Natural killer cell (primary cell): ENCODE measurements around the gene SH3D19. TPM values are rescaled to one million over a fixed set of nuclear protein-coding genes. Genes with fewer than 3 reads are reported as not detected.

ENCODE experiments used
- ATAC-seq, 3 donors: fragments of 150-1000 bp in 2 of 3; fragments of 200-7000 bp in 1 of 3; cut with Tn5 transposase; 1 replicate in 1 of 3; 2 replicates in 2 of 3; pipeline ENCODE4 v1.10.0; 2021; ENCODE audit warnings: mild to moderate bottlenecking in 2 of 3, moderate library complexity in 2 of 3
- DNase-seq, 2 donors: peaks; one replicate each; pipeline versions ENCODE4 v3.0.0 to v3.0.0-alpha.2; 2013 to 2021; ENCODE audit warnings: mixed read lengths in 1 of 2
- H3K27ac ChIP-seq: one replicate; pipeline ENCODE4 v1.5.1; 2013; ENCODE audit warnings: mild to moderate bottlenecking, low read length
- H3K27me3 ChIP-seq: one replicate; pipeline ENCODE4 v1.6.1; 2013; ENCODE audit warnings: low read length; ENCODE audit not compliant: control insufficient read depth, insufficient read depth
- H3K36me3 ChIP-seq: one replicate; pipeline ENCODE4 v1.6.1; 2013; ENCODE audit warnings: low read length; ENCODE audit not compliant: control insufficient read depth, insufficient read depth
- H3K4me1 ChIP-seq: one replicate; pipeline ENCODE4 v1.6.1; 2013; ENCODE audit warnings: low read length; ENCODE audit not compliant: control insufficient read depth, insufficient read depth
- H3K4me3 ChIP-seq: one replicate; pipeline ENCODE4 v1.5.1; 2013; ENCODE audit warnings: low read length
- H3K9me3 ChIP-seq: one replicate; pipeline ENCODE4 v1.6.1; 2013; ENCODE audit warnings: low read length; ENCODE audit not compliant: control insufficient read depth, insufficient read depth
- H3K27ac Mint-ChIP-seq, 2 donors: one replicate each; pipeline ENCODE4 v1.8.0; 2022; ENCODE audit warnings: mild to moderate bottlenecking in 2 of 2, mixed read lengths in 2 of 2, moderate library complexity in 1 of 2
- H3K27me3 Mint-ChIP-seq, 2 donors: one replicate each; pipeline ENCODE4 v1.8.0; 2022; ENCODE audit warnings: low read depth in 2 of 2, mixed read lengths in 2 of 2
- H3K36me3 Mint-ChIP-seq: one replicate; pipeline ENCODE4 v1.8.0; 2022; ENCODE audit warnings: mixed read lengths
- H3K4me1 Mint-ChIP-seq, 2 donors: one replicate each; pipeline ENCODE4 v1.8.0; 2022; ENCODE audit warnings: mixed read lengths in 2 of 2
- H3K4me3 Mint-ChIP-seq: one replicate; pipeline ENCODE4 v1.8.0; 2022; ENCODE audit warnings: mild to moderate bottlenecking, moderate library complexity, mixed read lengths
- H3K9me3 Mint-ChIP-seq, 2 donors: one replicate each; pipeline ENCODE4 v1.8.0; 2022; ENCODE audit warnings: mixed read lengths in 2 of 2
- CTCF ChIP-seq: fragments of 200-600 bp; IDR thresholded peaks from one replicate; pipeline ENCODE4 v1.8.0; 2022; ENCODE audit warnings: antibody characterized with exemption
- WGBS: methylation state at CpG from one replicate; pipeline ENCODE4 v1.1.7; 2013; ENCODE audit warnings: missing lambda C conversion rate; ENCODE audit not compliant: insufficient coverage; 5-methylcytosine and 5-hydroxymethylcytosine counted together
- intact Hi-C: fragments of 100-400 bp; cut with micrococcal nuclease; formaldehyde crosslinking; loops from one replicate; pipeline ENCODE4 v1.14.2; 2022
- total RNA-seq, 4 donors: library from RNA; stranded (reverse); fragments of 120-200 nt in 1 of 4; gene quantifications; one replicate each; pipeline versions ENCODE4 v1.2.3 to v1.2.4, GENCODE V29; 2013 to 2022

SH3D19 gene
- total RNA-seq, 3 donors from 2014 or later (not counting 1 experiment from before 2014, with no cell fraction given) = 0.13 TPM; not detected in 2

- H3K9me3 ChIP-seq = no peaks in the 10 kb centered on the region
- no peaks in the 10 kb centered on the region for H3K27me3 ChIP-seq
- Mint-ChIP-seq H3K27me3 (no peaks in the 10 kb centered on the region), H3K4me3 (no peak overlapping the region), H3K36me3 (no peaks in the 10 kb centered on the region), H3K9me3 (no peaks in the 10 kb centered on the region), H3K4me1 (no peaks in the 10 kb centered on the region), H3K27ac (no peak overlapping the region)
- no peaks in the 10 kb centered on the region for H3K4me1 ChIP-seq
- H3K4me3 ChIP-seq = no peak overlapping the region
- ATAC-seq (no peak), DNase-seq (no peak)
- no peaks in the 10 kb centered on the region for H3K36me3 ChIP-seq
- 33% methylated on average over 2 of the region's 2 CpGs for WGBS
- H3K27ac ChIP-seq = no peak overlapping the region
- intact Hi-C loops = no loop called here
- TF ChIP-seq CTCF = no peak
These were observed 73.7 kb downstream of the SH3D19 start for GRCh38 chr4:151251603-151252304.

GRCh38 chr4:151250706-151251105 lies 74.7 kb downstream of the SH3D19 start:
- Mint-ChIP-seq H3K4me1 (no peaks in the 10 kb centered on the region), H3K4me3 (no peak overlapping the region), H3K9me3 (no peaks in the 10 kb centered on the region), H3K36me3 (no peaks in the 10 kb centered on the region), H3K27me3 (no peaks in the 10 kb centered on the region), H3K27ac (no peak overlapping the region)
- ATAC-seq (no peak), DNase-seq (no peak)
- no peak overlapping the region for H3K4me3 ChIP-seq
- 92% methylated on average over 5 of the region's 5 CpGs for WGBS
- intact Hi-C loops = no loop called here
- H3K9me3 ChIP-seq = no peaks in the 10 kb centered on the region
- no peaks in the 10 kb centered on the region for H3K36me3 ChIP-seq
- no peaks in the 10 kb centered on the region for H3K4me1 ChIP-seq
- no peak for TF ChIP-seq CTCF
- no peak overlapping the region for H3K27ac ChIP-seq
- H3K27me3 ChIP-seq = no peaks in the 10 kb centered on the region

GRCh38 chr4:151248519-151248918 lies 76.9 kb downstream of the SH3D19 start:
- no peak overlapping the region for H3K27ac Mint-ChIP-seq
- Histone ChIP-seq H3K27ac (no peak overlapping the region), H3K4me3 (no peak overlapping the region), H3K4me1 (no peaks in the 10 kb centered on the region), H3K9me3 (no peaks in the 10 kb centered on the region), H3K36me3 (no peaks in the 10 kb centered on the region), H3K27me3 (no peaks in the 10 kb centered on the region)
- H3K4me1 Mint-ChIP-seq = no peaks in the 10 kb centered on the region
- H3K4me3 Mint-ChIP-seq = no peak overlapping the region
- 90% methylated on average over 1 of the region's 2 CpGs for WGBS
- H3K9me3 Mint-ChIP-seq = no peaks in the 10 kb centered on the region
- H3K27me3 Mint-ChIP-seq = no peaks in the 10 kb centered on the region
- no peak for DNase-seq
- TF ChIP-seq CTCF = no peak
- H3K36me3 Mint-ChIP-seq = no peaks in the 10 kb centered on the region
- ATAC-seq = no peak
- intact Hi-C loops = no loop called here

- Histone ChIP-seq H3K9me3 (no peaks in the 10 kb centered on the region), H3K27me3 (no peaks in the 10 kb centered on the region), H3K4me1 (no peaks in the 10 kb centered on the region), H3K36me3 (no peaks in the 10 kb centered on the region), H3K27ac (no peak overlapping the region), H3K4me3 (no peak overlapping the region)
- no peak overlapping the region for H3K4me3 Mint-ChIP-seq
- H3K36me3 Mint-ChIP-seq = no peaks in the 10 kb centered on the region
- H3K27ac Mint-ChIP-seq = no peak overlapping the region
- intact Hi-C loops = no loop called here
- no peaks in the 10 kb centered on the region for H3K27me3 Mint-ChIP-seq
- DNase-seq = no peak
- TF ChIP-seq CTCF = no peak
- no peaks in the 10 kb centered on the region for H3K4me1 Mint-ChIP-seq
- WGBS = 100% methylated on average over 1 of the region's 2 CpGs
- ATAC-seq = no peak
- H3K9me3 Mint-ChIP-seq = no peaks in the 10 kb centered on the region
These were observed 78.0 kb downstream of the SH3D19 start for GRCh38 chr4:151247395-151247794.
